ENCODE results near the gene TMEM117. TPM values are rescaled to one million over a fixed set of nuclear protein-coding genes. Genes with fewer than 3 reads are reported as not detected.

TMEM117 gene
- total and polyA plus RNA-seq, 5 experiments from 2014 or later, result 2.1 to 5.0 (median 2.2) TPM

DNA sequence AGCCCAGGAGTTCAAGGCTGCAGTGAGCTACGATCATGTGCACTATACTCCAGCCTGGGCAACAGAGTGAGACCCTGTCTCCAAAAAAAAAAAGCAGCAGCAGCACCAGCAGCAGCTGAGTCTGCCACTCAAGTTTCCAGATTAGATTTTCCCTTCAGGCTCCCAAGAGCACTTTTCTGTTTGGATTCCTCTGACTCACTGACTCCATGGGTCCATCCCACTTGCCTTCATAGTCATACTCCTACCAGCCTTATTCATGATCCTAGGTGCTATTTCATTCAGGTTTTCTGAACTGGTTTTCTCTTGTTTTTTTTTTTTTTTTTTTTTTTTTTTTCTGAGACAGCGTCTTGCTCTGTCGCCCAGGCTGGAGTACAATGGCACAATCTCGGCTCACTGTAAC, 23.0 kb upstream of the TMEM117 start:
- Mint-ChIP-seq H3K4me3 (no peak overlapping the region), H3K9me3 (no peaks in the 10 kb centered on the region), H3K27me3 (peaks cover 0 to 6% (median 0%) of the 10 kb centered on the region in 5 donors), H3K36me3 (no peaks in the 10 kb centered on the region), H3K4me1 (peaks cover 2 to 23% (median 17%) of the 10 kb centered on the region in 4 donors), H3K27ac (no peak overlapping the region)
- ATAC-seq (no peak), DNase-seq (no peak)
- POLR2A ChIA-PET, result interaction anchor here (1.3 kb wide), 1 partner anchor 23 kb away, joined by 4 read pairs; the partner anchor contains the start of gene TMEM117

DNA sequence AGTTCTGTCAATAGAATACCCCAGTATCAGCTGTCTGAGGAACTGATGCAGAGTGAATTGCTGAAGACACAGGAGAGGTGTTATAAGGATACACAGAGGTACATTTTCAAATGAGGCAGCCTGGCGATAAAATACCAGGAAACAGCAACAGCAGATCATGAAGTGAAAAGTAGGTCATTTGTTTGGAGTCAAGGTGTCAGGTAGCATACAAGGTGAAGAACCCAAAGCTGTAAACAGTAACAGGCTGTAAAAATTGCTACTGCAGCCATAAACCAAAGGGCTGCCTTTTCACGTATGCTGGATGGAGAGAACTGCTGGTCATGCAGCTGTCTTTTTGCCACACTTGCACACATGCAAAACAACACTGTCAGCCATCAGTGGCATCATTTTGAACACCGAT, 20.5 kb upstream of the TMEM117 start:
- no peak for DNase-seq

DNA sequence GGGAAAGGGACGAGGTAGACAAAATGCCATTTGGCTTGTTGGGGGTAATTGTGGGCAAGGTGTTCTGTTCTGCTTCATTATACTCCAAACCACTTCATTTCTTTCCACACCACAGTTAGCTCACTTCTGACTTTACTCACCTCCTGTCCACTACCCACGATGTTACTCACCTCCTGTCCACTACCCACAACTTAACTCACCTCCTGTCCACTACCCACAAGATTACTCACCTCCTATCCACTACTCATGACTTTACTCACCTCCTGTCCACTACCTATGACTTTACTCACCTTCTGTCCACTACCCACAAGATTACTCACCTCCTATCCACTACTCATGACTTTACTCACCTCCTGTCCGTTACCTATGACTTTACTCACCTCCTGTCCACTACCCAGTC, 19.7 kb upstream of the TMEM117 start:
- ATAC-seq, result no peak
- no peaks in the 10 kb centered on the region for H3K9me3 Mint-ChIP-seq
- no peak for DNase-seq
- peak overlapping the region in 1 of 10 donors; percentile 34 for H3K27ac Mint-ChIP-seq
- POLR2A ChIA-PET, result no interaction called here
- H3K4me1 Mint-ChIP-seq, result peaks cover 2 to 18% (median 9%) of the 10 kb centered on the region in 4 donors
- H3K4me3 Mint-ChIP-seq, result no peak overlapping the region
- no peaks in the 10 kb centered on the region for H3K36me3 Mint-ChIP-seq
- H3K27me3 Mint-ChIP-seq, result peaks cover 0 to 7% (median 0%) of the 10 kb centered on the region in 5 donors

More for the DNA sequence above, 20.5 kb upstream of the TMEM117 start:
- Mint-ChIP-seq H3K36me3 (no peaks in the 10 kb centered on the region), H3K9me3 (no peaks in the 10 kb centered on the region), H3K27me3 (peaks cover 0 to 7% (median 0%) of the 10 kb centered on the region in 5 donors), H3K27ac (no peak overlapping the region), H3K4me1 (peaks cover 2 to 22% (median 13%) of the 10 kb centered on the region in 4 donors), H3K4me3 (no peak overlapping the region)
- POLR2A ChIA-PET, result interaction anchor here (1.1 kb wide), 1 partner anchor 22 kb away, joined by 3 read pairs; no protein-coding TSS in a partner anchor
- ATAC-seq, result no peak

DNA sequence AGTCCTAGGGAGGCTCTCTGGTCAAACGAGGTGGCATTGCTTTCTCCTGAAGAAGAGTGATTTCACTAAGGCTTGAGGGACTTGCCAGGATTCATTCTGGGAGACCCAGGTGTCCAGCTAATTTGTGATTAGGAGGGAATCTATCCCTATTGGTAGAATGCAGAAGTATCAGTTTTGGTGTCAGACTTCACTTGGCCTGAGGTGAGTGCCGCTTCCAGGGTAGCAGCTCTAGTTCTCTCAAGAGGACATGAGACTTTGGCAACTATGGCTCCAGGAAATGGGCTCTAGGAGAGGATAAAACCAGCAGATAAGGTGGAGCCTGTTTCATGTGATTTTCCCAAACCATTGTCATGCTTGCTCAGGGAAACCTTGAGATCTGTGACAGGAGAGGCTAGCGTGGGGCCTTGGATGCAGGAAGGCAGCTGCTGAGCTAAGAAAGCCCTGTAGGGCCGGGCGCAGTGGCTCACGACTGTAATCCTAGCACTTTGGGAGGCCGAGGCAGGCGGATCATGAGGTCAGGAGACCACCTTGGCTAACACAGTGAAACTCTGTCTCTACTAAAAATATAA, 11.6 kb upstream of the TMEM117 start:
- Mint-ChIP-seq H3K9me3 (no peaks in the 10 kb centered on the region), H3K27ac (no peak overlapping the region), H3K27me3 (peaks cover 0 to 2% (median 0%) of the 10 kb centered on the region in 5 donors), H3K4me3 (no peak overlapping the region), H3K36me3 (no peaks in the 10 kb centered on the region), H3K4me1 (peaks cover 0 to under 1% (median 0%) of the 10 kb centered on the region in 4 donors)
- no peak for DNase-seq
- POLR2A ChIA-PET, result interaction anchor here (1.2 kb wide), 1 partner anchor 19 kb away, joined by 4 read pairs; the partner anchor contains the start of gene TWF1
- no peak for ATAC-seq

DNA sequence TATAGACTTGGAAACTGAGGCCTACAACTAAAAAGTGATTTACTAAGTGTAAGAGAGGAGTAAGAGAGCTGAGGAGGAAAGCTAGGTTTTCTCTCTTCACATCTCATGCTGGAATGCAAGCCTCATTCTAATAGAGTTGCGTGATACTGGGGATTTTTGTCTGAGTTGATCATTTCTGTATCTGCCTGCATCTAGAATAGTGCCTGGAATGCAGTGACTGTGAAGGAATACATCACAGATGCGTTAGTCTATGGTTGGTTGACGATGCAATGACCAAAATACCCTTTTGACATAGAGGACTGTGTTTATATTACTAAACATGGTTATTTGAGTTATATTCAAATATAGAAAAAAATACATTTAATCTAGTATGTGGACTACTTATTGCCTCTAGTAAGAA, 9.2 kb upstream of the TMEM117 start:
- ATAC-seq, result no peak
- Mint-ChIP-seq H3K4me1 (peaks cover 3 to 8% (median 7%) of the 10 kb centered on the region in 4 donors), H3K27me3 (peaks cover 0 to 5% (median 0%) of the 10 kb centered on the region in 5 donors), H3K36me3 (no peaks in the 10 kb centered on the region), H3K9me3 (no peaks in the 10 kb centered on the region), H3K27ac (no peak overlapping the region), H3K4me3 (no peak overlapping the region)
- POLR2A ChIA-PET, result interaction anchor here (1.3 kb wide), 1 partner anchor 20 kb away, joined by 4 read pairs; the partner anchor contains the start of gene TWF1
- no peak for DNase-seq

DNA sequence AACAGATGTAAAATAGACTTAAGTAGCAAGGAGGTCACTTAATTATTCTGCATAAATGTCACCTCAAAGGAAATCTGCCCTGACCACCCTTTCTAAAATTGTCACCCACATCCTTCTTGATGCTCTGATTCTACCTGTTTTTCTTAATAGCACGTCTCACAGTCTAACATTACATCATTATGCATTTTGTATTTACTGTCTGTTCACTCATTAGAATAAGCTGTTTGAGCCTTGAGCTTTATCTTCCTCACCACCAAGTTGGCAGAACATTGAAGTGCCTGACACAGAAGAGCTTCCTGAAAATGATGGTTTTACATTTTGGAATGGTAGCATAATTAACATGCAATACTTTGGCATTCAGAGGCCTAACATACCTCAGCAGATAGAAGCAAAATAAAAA, 8.8 kb upstream of the TMEM117 start:
- POLR2A ChIA-PET, result interaction anchor here (0.5 to 1.3 kb wide), 2 partner anchors 18 to 21 kb away, joined by 3 to 4 read pairs; partner anchors contain the start of gene TWF1
- no peak for ATAC-seq

DNA sequence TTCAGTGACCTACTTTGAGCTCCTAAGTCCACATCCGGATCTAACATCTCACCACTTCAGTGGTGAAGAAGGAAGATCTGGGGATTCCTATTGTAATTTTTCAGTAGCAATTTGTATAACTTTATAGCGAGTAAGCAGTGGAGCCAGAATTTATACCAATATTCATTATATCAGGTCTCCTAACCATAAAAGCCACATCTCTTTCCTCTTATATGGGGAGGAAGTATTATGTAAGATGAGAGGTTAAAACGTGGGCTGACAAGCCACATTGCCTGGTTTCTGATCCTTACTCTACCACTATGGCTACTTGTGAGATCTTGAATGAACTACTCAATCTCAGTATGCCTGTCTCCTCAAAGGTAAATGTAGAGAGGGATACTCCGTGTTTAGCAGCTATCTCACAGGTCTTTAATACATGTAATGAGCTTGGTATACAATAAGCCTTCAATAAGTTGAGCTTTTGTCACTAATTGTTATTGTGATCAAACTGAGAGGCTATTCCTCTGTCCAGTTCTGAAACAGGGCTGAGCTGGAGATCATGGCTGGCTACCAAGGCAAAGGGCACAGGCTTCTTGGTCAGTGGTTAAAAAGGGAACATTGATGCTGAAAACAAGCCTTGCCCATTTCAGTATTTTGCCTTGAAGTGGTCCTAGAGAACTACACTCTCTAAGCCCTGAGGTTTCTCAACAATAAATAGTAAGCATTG, 3.3 kb upstream of the TMEM117 start:
- peak in 1 of 2 donors; percentile 36 for ATAC-seq
- Mint-ChIP-seq H3K27me3 (peaks cover 0 to 5% (median 0%) of the 10 kb centered on the region in 5 donors), H3K9me3 (no peaks in the 10 kb centered on the region), H3K4me3 (peak overlapping the region in 8 of 10 donors; percentile 8 to 59 (median 45)), H3K4me1 (peaks cover 17 to 51% (median 42%) of the 10 kb centered on the region in 4 donors), H3K36me3 (no peaks in the 10 kb centered on the region), H3K27ac (peak overlapping the region in 3 of 10 donors; percentile 6 to 27 (median 11))
- DNase-seq, result peak in 4 of 10 donors; percentile 9 to 47 (median 32)
- POLR2A ChIA-PET, result interaction anchor here (0.7 to 5.0 kb wide), 3 partner anchors 22 to 73 kb away, joined by 3 to 82 read pairs (median 3); partner anchors contain the start of gene TWF1

More for the DNA sequence above, 8.8 kb upstream of the TMEM117 start:
- H3K36me3 Mint-ChIP-seq, result no peaks in the 10 kb centered on the region
- no peak for DNase-seq
- peaks cover 7 to 13% (median 11%) of the 10 kb centered on the region in 4 donors for H3K4me1 Mint-ChIP-seq
- no peak overlapping the region for H3K27ac Mint-ChIP-seq
- H3K4me3 Mint-ChIP-seq, result no peak overlapping the region
- H3K9me3 Mint-ChIP-seq, result no peaks in the 10 kb centered on the region
- H3K27me3 Mint-ChIP-seq, result peaks cover 0 to 5% (median 0%) of the 10 kb centered on the region in 5 donors

DNA sequence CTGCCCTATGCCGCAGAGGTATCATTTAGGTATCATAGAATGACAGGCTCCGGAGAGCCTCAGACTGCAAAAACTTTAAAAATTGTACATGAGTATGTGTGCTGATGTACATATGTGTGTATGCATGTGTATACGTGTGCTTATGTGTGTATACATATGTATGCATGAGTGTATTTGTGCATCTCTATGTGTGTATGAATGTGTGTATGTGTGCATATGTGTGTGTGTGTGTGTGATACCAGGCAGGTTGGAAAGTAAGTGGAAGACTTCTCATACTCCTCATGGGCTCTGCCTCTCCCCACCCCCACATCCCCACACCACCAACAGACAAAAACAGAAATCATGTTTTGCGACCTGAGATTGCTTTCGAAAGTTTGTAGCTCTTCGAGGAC, 621 bp upstream of the TMEM117 start:
- H3K27ac Mint-ChIP-seq, result peak overlapping the region in 9 of 10 donors; percentile 83 to 95 (median 90)
- POLR2A ChIA-PET, result interaction anchor here (1.0 to 5.0 kb wide), 5 partner anchors 18 to 76 kb away, joined by 3 to 82 read pairs (median 4); partner anchors contain the start of genes IRAK4, PUS7L and TWF1
- H3K4me3 Mint-ChIP-seq, result peak overlapping the region; percentile 76 to 98 (median 88)
- ATAC-seq (peak; percentile 2 to 6), DNase-seq (no peak)
- no peaks in the 10 kb centered on the region for H3K9me3 Mint-ChIP-seq
- no peaks in the 10 kb centered on the region for H3K36me3 Mint-ChIP-seq
- H3K27me3 Mint-ChIP-seq, result no peaks in the 10 kb centered on the region
- H3K4me1 Mint-ChIP-seq, result peaks cover 20 to 59% (median 56%) of the 10 kb centered on the region in 4 donors

DNA sequence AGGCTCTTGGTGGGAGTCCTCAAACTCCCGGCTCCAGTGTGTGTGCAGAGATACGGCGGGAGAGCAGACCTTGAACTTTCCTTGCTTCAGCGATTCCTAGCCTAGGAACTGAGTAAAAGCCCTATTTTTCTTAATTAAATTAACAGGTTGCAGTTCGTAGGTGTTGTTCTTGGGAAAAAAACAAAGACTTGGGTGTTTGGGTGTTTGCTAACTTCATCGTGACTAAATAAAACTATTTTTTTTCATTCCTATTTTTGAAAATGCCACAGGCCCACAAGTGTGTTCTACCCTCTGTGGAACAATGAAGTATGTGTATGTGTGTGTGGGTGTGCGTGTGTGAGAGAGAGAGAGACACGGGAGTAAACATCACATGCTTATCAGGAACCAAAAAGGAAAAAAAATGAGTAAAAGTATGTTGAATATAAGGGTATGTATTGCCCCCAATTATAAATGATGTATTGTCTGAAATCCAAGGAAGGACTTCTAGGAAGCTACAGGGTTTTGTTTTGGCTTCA, 651 bp downstream of the TMEM117 start:
- DNase-seq, result peak in 1 of 10 donors; percentile 31
- H3K36me3 Mint-ChIP-seq, result no peaks in the 10 kb centered on the region
- H3K4me1 Mint-ChIP-seq, result peaks cover 20 to 53% (median 50%) of the 10 kb centered on the region in 4 donors
- peak overlapping the region; percentile 65 to 98 (median 80) for H3K4me3 Mint-ChIP-seq
- no peaks in the 10 kb centered on the region for H3K9me3 Mint-ChIP-seq
- H3K27me3 Mint-ChIP-seq, result no peaks in the 10 kb centered on the region
- peak; percentile 12 to 21 for ATAC-seq
- H3K27ac Mint-ChIP-seq, result peak overlapping the region; percentile 63 to 94 (median 86)
- POLR2A ChIA-PET, result interaction anchor here (0.7 to 5.0 kb wide), 7 partner anchors 13 to 78 kb away, joined by 3 to 82 read pairs (median 4); partner anchors contain the start of genes IRAK4, PUS7L and TWF1

DNA sequence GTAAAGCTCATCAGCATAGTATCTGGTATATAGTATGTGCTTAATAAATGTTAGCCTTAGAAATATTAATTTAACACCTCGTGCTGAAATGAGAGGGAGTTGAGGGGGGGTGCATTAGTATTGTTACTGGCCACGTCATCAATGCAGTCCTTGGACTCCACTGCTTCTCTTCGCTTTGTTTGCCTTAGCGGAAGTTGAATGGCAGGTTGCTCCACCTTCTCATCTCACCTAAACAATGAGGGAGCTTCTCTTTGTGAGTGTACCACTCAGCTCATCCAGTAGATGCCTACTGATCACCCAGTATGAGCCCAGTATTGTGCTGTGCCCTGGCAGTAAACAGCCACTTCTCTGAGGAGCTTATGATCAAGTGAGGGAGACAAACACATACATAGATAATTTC, 4.5 kb downstream of the TMEM117 start:
- Mint-ChIP-seq H3K36me3 (peaks cover 0 to 12% (median 2%) of the 10 kb centered on the region in 3 donors), H3K9me3 (no peaks in the 10 kb centered on the region), H3K27ac (peak overlapping the region in 1 of 10 donors; percentile 6), H3K27me3 (no peaks in the 10 kb centered on the region), H3K4me1 (peaks cover 11 to 25% (median 23%) of the 10 kb centered on the region in 4 donors), H3K4me3 (no peak overlapping the region)
- POLR2A ChIA-PET, result interaction anchor here (0.7 kb wide), 1 partner anchor 35 kb away, joined by 4 read pairs; the partner anchor contains the start of gene TWF1
- no peak for ATAC-seq
- DNase-seq, result no peak

DNA sequence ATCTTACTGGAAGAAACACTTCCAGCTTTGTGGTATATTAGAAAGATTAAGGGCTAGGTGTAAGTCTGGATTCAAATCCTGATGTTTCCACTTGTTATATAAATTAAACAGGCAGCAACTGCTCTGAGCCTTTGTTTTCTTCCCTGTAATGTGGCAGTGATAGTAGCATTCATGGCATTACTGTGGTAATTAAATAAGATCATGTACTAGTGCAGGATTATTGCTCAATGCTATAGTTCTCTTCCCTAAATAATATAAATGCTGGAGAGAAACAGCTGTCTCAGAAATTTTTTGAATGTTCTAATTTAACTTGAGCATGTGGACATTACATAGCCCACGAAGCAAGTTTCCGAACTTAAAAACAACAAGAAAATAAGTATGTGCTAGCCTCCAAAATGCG, 5.4 kb downstream of the TMEM117 start:
- ATAC-seq (no peak), DNase-seq (no peak)
- Mint-ChIP-seq H3K27me3 (no peaks in the 10 kb centered on the region), H3K27ac (no peak overlapping the region), H3K4me3 (no peak overlapping the region), H3K9me3 (no peaks in the 10 kb centered on the region), H3K36me3 (peaks cover 1 to 17% (median 9%) of the 10 kb centered on the region in 3 donors), H3K4me1 (peaks cover 11 to 24% (median 22%) of the 10 kb centered on the region in 4 donors)
- POLR2A ChIA-PET, result interaction anchor here (0.5 kb wide), 1 partner anchor 41 kb away, joined by 3 read pairs; no protein-coding TSS in a partner anchor

DNA sequence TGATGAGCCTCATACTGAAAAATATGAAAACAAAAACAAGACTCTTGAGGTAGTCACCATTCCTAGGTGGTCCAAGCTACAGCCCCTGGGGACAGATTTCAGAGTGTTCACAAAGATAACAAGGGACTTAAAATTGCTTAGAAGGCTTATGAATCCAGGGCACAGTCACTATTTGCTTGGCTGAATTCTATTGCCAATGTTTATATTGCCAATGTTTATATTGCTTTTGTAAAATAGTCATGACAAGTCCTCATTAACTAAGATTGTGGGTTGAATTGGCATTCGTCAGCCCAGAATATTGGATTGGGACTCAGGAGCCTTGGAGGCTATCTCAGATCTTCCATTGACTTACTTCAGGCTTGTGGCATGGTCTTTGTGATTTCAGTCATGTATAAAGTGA, 6.4 kb downstream of the TMEM117 start:
- Mint-ChIP-seq H3K27ac (no peak overlapping the region), H3K9me3 (peaks cover 0 to 9% (median 4%) of the 10 kb centered on the region in 9 donors), H3K4me3 (no peak overlapping the region), H3K36me3 (peaks cover 10 to 24% (median 18%) of the 10 kb centered on the region in 3 donors), H3K4me1 (peaks cover 10 to 16% (median 13%) of the 10 kb centered on the region in 4 donors), H3K27me3 (no peaks in the 10 kb centered on the region)
- ATAC-seq, result no peak
- POLR2A ChIA-PET, result no interaction called here
- no peak for DNase-seq
